B cell (primary cell): ENCODE results near the gene KBTBD3. TPM values are rescaled to one million over a fixed set of nuclear protein-coding genes. Genes with fewer than 3 reads are reported as not detected.

Source experiments
- ATAC-seq: fragments of 200-7000 bp; cut with Tn5 transposase; one replicate; pipeline ENCODE4 v1.10.0; 2021; ENCODE audit warnings: low read depth, mild to moderate bottlenecking, moderate number of reproducible peaks, moderate library complexity
- CTCF ChIA-PET: fragments of 350-600 bp; sonication (Branson Sonifier 250); formaldehyde crosslinking; loops from one replicate; lab custom pipeline; 2021; ENCODE audit warnings: antibody characterized with exemption, inconsistent platforms; lab: Charles Lee
- POLR2A ChIA-PET: fragments of 350-600 bp; sonication (Branson Sonifier 250); formaldehyde crosslinking; loops from one replicate; lab custom pipeline; 2021; ENCODE audit warnings: antibody characterized with exemption; lab: Charles Lee
- DNase-seq: peaks from one replicate; pipeline ENCODE4 v3.0.0; 2013
- H2AFZ ChIP-seq: 2 replicates; pipeline ENCODE4 v1.6.1; 2012; ENCODE audit warnings: mild to moderate bottlenecking, low read depth, low read length; ENCODE audit not compliant: insufficient read depth, poor library complexity, severe bottlenecking
- H3K27ac ChIP-seq, 2 donors: 1 replicate in 1 of 2; 2 replicates in 1 of 2; pipeline ENCODE4 v1.5.1; 2012 to 2013; ENCODE audit warnings: low read length in 2 of 2, mild to moderate bottlenecking in 2 of 2, moderate library complexity in 1 of 2
- H3K27me3 ChIP-seq, 4 experiments: fragments of 200-600 bp in 1 of 4; sonication (generic) in 1 of 4; replicated peaks in 1 of 4; 1 replicate in 2 of 4; 2 replicates in 2 of 4; pipeline versions ENCODE4 v1.6.1 to v1.7.0; 2013 to 2016; ENCODE audit warnings: low read length in 3 of 4, mild to moderate bottlenecking in 2 of 4, mixed read lengths in 1 of 4, moderate library complexity in 1 of 4; ENCODE audit not compliant: insufficient read depth in 4 of 4, control insufficient read depth in 3 of 4; ENCODE audit errors: control extremely low read depth in 1 of 4
- H3K36me3 ChIP-seq, 2 experiments: replicated peaks in 1 of 2; 1 replicate in 1 of 2; 2 replicates in 1 of 2; pipeline versions ENCODE4 v1.6.1 to v1.7.1; 2013; ENCODE audit warnings: low read length in 1 of 2; ENCODE audit not compliant: insufficient read depth in 2 of 2, control insufficient read depth in 1 of 2; ENCODE audit errors: control extremely low read depth in 1 of 2, extremely low read depth in 1 of 2
- H3K4me1 ChIP-seq, 2 donors: fragments of 200-600 bp in 1 of 2; sonication (generic) in 1 of 2; 1 replicate in 1 of 2; 2 replicates in 1 of 2; pipeline versions ENCODE4 v1.5.1 to v1.6.1; 2013 to 2017; ENCODE audit warnings: low read length in 2 of 2; ENCODE audit not compliant: control insufficient read depth in 2 of 2, insufficient read depth in 2 of 2
- H3K4me2 ChIP-seq: replicated peaks from 2 replicates; pipeline ENCODE3; 2012; ENCODE audit warnings: mild to moderate bottlenecking, low read depth, low read length; ENCODE audit not compliant: poor library complexity, severe bottlenecking
- H3K4me3 ChIP-seq, 5 experiments: fragments of 200-600 bp in 1 of 5; sonication (generic) in 1 of 5; 1 replicate in 3 of 5; 2 replicates in 2 of 5; pipeline versions ENCODE4 v1.5.1 to v1.7.0; 2011 to 2016; ENCODE audit warnings: low read length in 4 of 5, mild to moderate bottlenecking in 4 of 5, low read depth in 2 of 5, control low read depth in 1 of 5, moderate library complexity in 1 of 5; ENCODE audit not compliant: insufficient read depth in 1 of 5; ENCODE audit errors: control extremely low read depth in 1 of 5, extremely low read depth in 1 of 5
- H3K79me2 ChIP-seq: fragments of 200-600 bp; sonication (generic); one replicate; pipeline ENCODE4 v1.6.0; 2016; ENCODE audit warnings: low read length; ENCODE audit not compliant: control insufficient read depth, insufficient read depth
- H3K9ac ChIP-seq: fragments of 200-600 bp; sonication (generic); 2 replicates; pipeline ENCODE4 v1.6.1; 2017; ENCODE audit warnings: mild to moderate bottlenecking, low read length, moderate library complexity
- H3K9me3 ChIP-seq, 3 donors: one replicate each; pipeline versions ENCODE4 v1.6.1 to v1.7.1; 2013; ENCODE audit warnings: low read length in 2 of 3; ENCODE audit not compliant: control insufficient read depth in 2 of 3, insufficient read depth in 1 of 3; ENCODE audit errors: control extremely low read depth in 1 of 3
- H4K20me1 ChIP-seq: 2 replicates; pipeline ENCODE4 v1.6.0; 2012; ENCODE audit warnings: mild to moderate bottlenecking, low read length; ENCODE audit not compliant: insufficient read depth, control insufficient read depth, poor library complexity, severe bottlenecking
- H3K27ac Mint-ChIP-seq: one replicate; pipeline ENCODE4 v1.8.0; 2021; ENCODE audit warnings: mixed read lengths
- H3K27me3 Mint-ChIP-seq: one replicate; pipeline ENCODE4 v1.8.0; 2021; ENCODE audit warnings: mixed read lengths
- H3K4me1 Mint-ChIP-seq: one replicate; pipeline ENCODE4 v1.8.0; 2021; ENCODE audit warnings: mixed read lengths
- H3K4me3 Mint-ChIP-seq: one replicate; pipeline ENCODE4 v1.8.0; 2021; ENCODE audit warnings: mixed read lengths
- H3K9me3 Mint-ChIP-seq: one replicate; pipeline ENCODE4 v1.8.0; 2022; ENCODE audit warnings: mixed read lengths; ENCODE audit not compliant: insufficient read depth
- EZH2 ChIP-seq: IDR thresholded peaks from 2 replicates; pipeline ENCODE4 v1.6.1; 2012; ENCODE audit warnings: borderline replicate concordance, low read depth, mild to moderate bottlenecking, moderate library complexity, low read length; ENCODE audit not compliant: insufficient read depth, poor library complexity, severe bottlenecking
- WGBS: methylation state at CpG from one replicate; pipeline ENCODE4 v1.1.5; 2013; ENCODE audit warnings: missing lambda C conversion rate; ENCODE audit not compliant: insufficient coverage; 5-methylcytosine and 5-hydroxymethylcytosine counted together
- intact Hi-C: fragments of 100-400 bp; cut with micrococcal nuclease; formaldehyde crosslinking; loops from one replicate; pipeline ENCODE4 v1.10.0; 2022
- polyA plus RNA-seq: library from polyadenylated mRNA; depleted of rRNA; stranded (reverse); fragments of >200 nt; gene quantifications from 2 replicates; pipeline ENCODE4 v1.2.3, GENCODE V29; 2012
- total RNA-seq, 2 donors: library from RNA; stranded (reverse); fragments of 120-200 nt in 1 of 2; gene quantifications; 1 replicate in 1 of 2; 2 replicates in 1 of 2; pipeline versions ENCODE4 v1.2.3 to v1.2.4, GENCODE V29; 2013 to 2022
- TF ChIP-seq, protein P1 (sequence below): fragments of 200-600 bp; IDR thresholded peaks from one replicate; pipeline ENCODE4 v1.8.0; 2022; ENCODE audit warnings: antibody characterized with exemption, mild to moderate bottlenecking

The KBTBD3 gene
- total and polyA plus RNA-seq, 2 donors (not counting 1 experiment from before 2014, with no cell fraction given): 1.8 to 15.5 TPM

DNA sequence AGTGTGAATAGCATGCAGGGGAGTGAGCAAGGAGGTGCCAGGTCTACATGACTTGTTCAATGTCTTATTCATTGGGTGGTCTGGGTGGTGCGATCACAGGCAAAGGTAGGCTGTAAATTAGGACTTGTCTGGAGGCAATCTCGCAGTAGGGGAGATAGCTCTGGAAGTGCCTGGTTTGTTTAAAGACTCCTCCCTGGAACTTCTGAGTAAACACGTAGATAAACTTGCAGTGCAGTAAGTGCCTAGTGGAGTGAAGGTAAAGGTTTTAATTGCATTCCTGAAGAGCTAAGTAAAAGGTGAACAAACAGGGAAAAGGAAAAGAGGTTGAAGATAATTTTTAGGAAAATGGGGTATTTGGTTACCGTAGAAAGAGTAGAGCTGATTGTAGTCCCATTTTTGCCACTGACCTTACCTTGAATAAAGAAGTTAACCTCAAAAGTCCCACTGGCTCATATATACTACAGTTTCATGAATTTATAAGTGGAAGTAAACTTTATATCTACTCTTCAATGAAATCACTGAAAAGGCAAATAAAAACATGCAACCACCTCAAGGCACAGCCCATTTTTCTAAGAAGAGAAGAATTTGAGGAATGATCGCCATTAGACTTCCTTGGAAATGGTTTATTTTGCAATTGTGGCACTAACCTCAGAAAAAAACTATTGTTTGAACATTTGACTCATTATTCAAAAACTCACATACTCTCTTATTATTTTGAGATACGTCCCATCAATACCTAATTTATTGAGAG lies 44.6 kb upstream of the KBTBD3 start:
- Histone ChIP-seq H3K27me3 (peaks cover 0 to 4% (median 0%) of the 10 kb centered on the region in 4 experiments), H4K20me1 (no peaks in the 10 kb centered on the region), H2AFZ (no peak overlapping the region), H3K9me3 (no peaks in the 10 kb centered on the region), H3K27ac (no peak overlapping the region), H3K79me2 (no peaks in the 10 kb centered on the region), H3K36me3 (no peaks in the 10 kb centered on the region), H3K9ac (no peak overlapping the region), H3K4me1 (no peaks in the 10 kb centered on the region), H3K4me3 (no peak overlapping the region), H3K4me2 (no peak overlapping the region)
- WGBS: 74% methylated on average over 3 of the region's 6 CpGs
- Mint-ChIP-seq H3K27ac (no peak overlapping the region), H3K9me3 (no peaks in the 10 kb centered on the region), H3K4me3 (no peak overlapping the region), H3K4me1 (no peaks in the 10 kb centered on the region), H3K27me3 (peaks cover 9% of the 10 kb centered on the region)
- TF ChIP-seq EZH2: no peak
- TF ChIP-seq, protein P1, sequence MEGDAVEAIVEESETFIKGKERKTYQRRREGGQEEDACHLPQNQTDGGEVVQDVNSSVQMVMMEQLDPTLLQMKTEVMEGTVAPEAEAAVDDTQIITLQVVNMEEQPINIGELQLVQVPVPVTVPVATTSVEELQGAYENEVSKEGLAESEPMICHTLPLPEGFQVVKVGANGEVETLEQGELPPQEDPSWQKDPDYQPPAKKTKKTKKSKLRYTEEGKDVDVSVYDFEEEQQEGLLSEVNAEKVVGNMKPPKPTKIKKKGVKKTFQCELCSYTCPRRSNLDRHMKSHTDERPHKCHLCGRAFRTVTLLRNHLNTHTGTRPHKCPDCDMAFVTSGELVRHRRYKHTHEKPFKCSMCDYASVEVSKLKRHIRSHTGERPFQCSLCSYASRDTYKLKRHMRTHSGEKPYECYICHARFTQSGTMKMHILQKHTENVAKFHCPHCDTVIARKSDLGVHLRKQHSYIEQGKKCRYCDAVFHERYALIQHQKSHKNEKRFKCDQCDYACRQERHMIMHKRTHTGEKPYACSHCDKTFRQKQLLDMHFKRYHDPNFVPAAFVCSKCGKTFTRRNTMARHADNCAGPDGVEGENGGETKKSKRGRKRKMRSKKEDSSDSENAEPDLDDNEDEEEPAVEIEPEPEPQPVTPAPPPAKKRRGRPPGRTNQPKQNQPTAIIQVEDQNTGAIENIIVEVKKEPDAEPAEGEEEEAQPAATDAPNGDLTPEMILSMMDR: no peak
- intact Hi-C loops: no loop called here
- ChIA-PET CTCF (no interaction called here), POLR2A (no interaction called here)
- no peak for DNase-seq
- ATAC-seq: no peak

DNA sequence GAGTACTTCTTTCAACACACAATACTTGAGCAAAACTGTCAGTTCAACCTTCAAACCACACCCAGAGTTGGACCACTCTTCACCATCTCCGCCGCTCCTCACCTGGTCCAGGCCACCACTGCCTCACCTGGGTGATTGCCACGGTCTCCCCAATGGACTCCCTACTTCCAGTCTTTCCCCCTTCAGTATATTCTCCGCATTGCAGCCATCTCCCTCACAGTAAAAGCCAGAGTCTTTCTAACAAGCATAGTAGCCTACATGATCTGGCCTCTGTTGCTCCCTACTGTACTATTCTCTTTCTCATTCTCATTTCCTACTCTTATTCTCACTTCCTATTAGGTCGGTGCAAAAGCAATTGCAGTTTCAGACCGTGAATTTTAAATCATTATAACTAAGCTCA lies 28.8 kb upstream of the KBTBD3 start:
- TF ChIP-seq, protein P1: no peak
- TF ChIP-seq EZH2: no peak
- Histone ChIP-seq H3K9me3 (no peaks in the 10 kb centered on the region), H3K27ac (no peak overlapping the region), H3K4me3 (no peak overlapping the region), H3K4me2 (no peak overlapping the region), H3K9ac (no peak overlapping the region), H3K27me3 (no peaks in the 10 kb centered on the region), H3K4me1 (no peaks in the 10 kb centered on the region), H2AFZ (no peak overlapping the region), H4K20me1 (no peaks in the 10 kb centered on the region), H3K36me3 (no peaks in the 10 kb centered on the region), H3K79me2 (no peaks in the 10 kb centered on the region)
- DNase-seq (no peak), ATAC-seq (no peak)
- intact Hi-C loops: no loop called here
- Mint-ChIP-seq H3K4me3 (no peak overlapping the region), H3K27ac (no peak overlapping the region), H3K27me3 (peaks cover 9% of the 10 kb centered on the region), H3K9me3 (no peaks in the 10 kb centered on the region), H3K4me1 (no peaks in the 10 kb centered on the region)
- CTCF ChIA-PET: no interaction called here
- POLR2A ChIA-PET: no interaction called here
- WGBS: 82% methylated on average over 5 of the region's 6 CpGs
